Subcutaneous abdominal adipose tissue (tissue), 5 donors: Measurements from ENCODE around the gene DCP1A.
A peak's percentile ranks its signal among the peaks of the same experiment; 100 is the strongest.
"Not testable (repeated sequence)": the region's sequence is repeated elsewhere in the genome, so short reads cannot be mapped to it uniquely, and the experiment has no call there.

Experiments used
- H3K27ac ChIP-seq: one replicate; pipeline ENCODE4 v1.7.0; 2013; ENCODE audit warnings: low read depth, mild to moderate bottlenecking, inconsistent platforms, low read length, moderate library complexity
- H3K27me3 ChIP-seq, 5 donors: one replicate each; pipeline ENCODE4 v1.7.0; 2013; ENCODE audit warnings: low read length in 5 of 5, inconsistent platforms in 1 of 5; ENCODE audit not compliant: control insufficient read depth in 5 of 5, insufficient read depth in 4 of 5
- H3K36me3 ChIP-seq, 5 donors: one replicate each; pipeline ENCODE4 v1.7.0; 2013; ENCODE audit warnings: low read length in 5 of 5; ENCODE audit not compliant: control insufficient read depth in 5 of 5, insufficient read depth in 5 of 5
- H3K4me1 ChIP-seq, 5 donors: one replicate each; pipeline ENCODE4 v1.7.0; 2013; ENCODE audit warnings: low read length in 5 of 5, mild to moderate bottlenecking in 3 of 5, moderate library complexity in 1 of 5; ENCODE audit not compliant: control insufficient read depth in 5 of 5, insufficient read depth in 5 of 5
- H3K4me3 ChIP-seq, 5 donors: one replicate each; pipeline ENCODE4 v1.7.0; 2013; ENCODE audit warnings: low read length in 5 of 5, low read depth in 1 of 5
- H3K9ac ChIP-seq, 5 donors: one replicate each; pipeline ENCODE4 v1.7.0; 2013; ENCODE audit warnings: low read length in 5 of 5, mild to moderate bottlenecking in 4 of 5, moderate library complexity in 3 of 5
- H3K9me3 ChIP-seq, 5 donors: one replicate each; pipeline ENCODE4 v1.7.0; 2013; ENCODE audit warnings: low read length in 5 of 5; ENCODE audit not compliant: control insufficient read depth in 5 of 5
- donor health status: healthy.
- donor health status: healthy.
- donor health status: healthy.
- donor health status: healthy.
- donor health status: healthy.

DCP1A gene

DNA sequence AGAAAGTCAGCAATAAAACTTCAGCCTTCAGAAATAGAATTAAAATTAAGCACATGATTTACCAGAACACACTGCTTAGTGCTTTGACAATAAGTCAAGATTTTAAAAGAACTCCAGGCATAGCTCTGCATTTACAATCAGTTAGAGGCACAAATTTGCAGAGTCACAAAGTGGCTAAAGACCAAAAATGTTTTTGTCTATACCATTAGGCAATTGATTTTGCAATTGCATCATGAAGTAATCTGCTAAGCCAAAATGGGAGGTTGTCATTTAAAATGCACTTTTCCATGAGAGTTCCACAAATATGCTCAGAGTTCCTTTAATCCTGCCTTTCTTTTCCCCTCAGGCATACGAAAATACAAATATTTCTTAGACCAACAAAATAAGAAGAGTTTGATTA is 10.1 kb upstream of the DCP1A start:
- no peak overlapping the region for H3K9ac ChIP-seq
- H3K9me3 ChIP-seq: no peaks in the 10 kb centered on the region
- no peaks in the 10 kb centered on the region for H3K36me3 ChIP-seq
- H3K4me3 ChIP-seq: no peak overlapping the region
- H3K4me1 ChIP-seq: peaks cover 0 to 12% (median 0%) of the 10 kb centered on the region in 5 donors
- H3K27ac ChIP-seq: no peak overlapping the region
- H3K27me3 ChIP-seq: no peaks in the 10 kb centered on the region

- Histone ChIP-seq H3K9me3 (no peaks in the 10 kb centered on the region), H3K4me3 (no peak overlapping the region), H3K36me3 (no peaks in the 10 kb centered on the region), H3K4me1 (peaks cover 0 to 15% (median 7%) of the 10 kb centered on the region in 5 donors), H3K9ac (no peak overlapping the region), H3K27me3 (no peaks in the 10 kb centered on the region), H3K27ac (no peak overlapping the region)
Measured at GRCh38 chr3:53354945-53355498, 7.7 kb upstream of the DCP1A start.

DNA sequence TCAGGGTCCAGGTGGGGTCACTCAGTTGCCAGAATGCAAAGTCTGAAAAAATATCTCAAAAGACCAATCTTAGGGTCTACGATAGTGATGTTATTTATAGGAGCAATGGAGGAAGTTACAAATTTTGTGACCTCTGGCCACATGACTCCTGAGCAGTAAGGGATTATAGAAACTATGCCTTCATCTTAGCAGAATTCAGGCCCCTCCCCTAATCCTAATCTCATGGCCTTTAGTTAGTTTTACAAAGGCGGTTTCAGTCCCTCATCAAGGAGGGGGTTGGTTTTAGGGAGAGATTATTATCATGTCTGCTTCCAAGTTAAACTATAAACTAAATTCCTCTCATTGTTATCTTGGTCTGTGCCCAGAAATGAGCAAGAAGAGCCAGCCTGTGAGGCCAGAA is 5.9 kb upstream of the DCP1A start:
- Histone ChIP-seq H3K27ac (no peak overlapping the region), H3K9ac (no peak overlapping the region), H3K27me3 (no peaks in the 10 kb centered on the region), H3K4me1 (peaks cover 0 to 16% (median 8%) of the 10 kb centered on the region in 5 donors), H3K36me3 (no peaks in the 10 kb centered on the region), H3K4me3 (no peak overlapping the region), H3K9me3 (no peaks in the 10 kb centered on the region)

- Histone ChIP-seq H3K9me3 (no peaks in the 10 kb centered on the region), H3K27me3 (no peaks in the 10 kb centered on the region), H3K9ac (no peak overlapping the region), H3K4me3 (no peak overlapping the region), H3K4me1 (peaks cover 3 to 21% (median 17%) of the 10 kb centered on the region in 5 donors), H3K36me3 (no peaks in the 10 kb centered on the region), H3K27ac (no peak overlapping the region)
Measured at GRCh38 chr3:53350652-53351051, 3.3 kb upstream of the DCP1A start.

- H3K9me3 ChIP-seq, H3K36me3 ChIP-seq, H3K27me3 ChIP-seq: not testable (repeated sequence)
- Histone ChIP-seq H3K4me3 (peak overlapping the region; percentile 78 to 99 (median 96)), H3K9ac (peak overlapping the region; percentile 68 to 99 (median 95)), H3K27ac (peak overlapping the region; percentile 98), H3K4me1 (peaks cover 3 to 36% (median 28%) of the 10 kb centered on the region in 5 donors)
Measured at GRCh38 chr3:53348118-53348517, 775 bp upstream of the DCP1A start.

DNA sequence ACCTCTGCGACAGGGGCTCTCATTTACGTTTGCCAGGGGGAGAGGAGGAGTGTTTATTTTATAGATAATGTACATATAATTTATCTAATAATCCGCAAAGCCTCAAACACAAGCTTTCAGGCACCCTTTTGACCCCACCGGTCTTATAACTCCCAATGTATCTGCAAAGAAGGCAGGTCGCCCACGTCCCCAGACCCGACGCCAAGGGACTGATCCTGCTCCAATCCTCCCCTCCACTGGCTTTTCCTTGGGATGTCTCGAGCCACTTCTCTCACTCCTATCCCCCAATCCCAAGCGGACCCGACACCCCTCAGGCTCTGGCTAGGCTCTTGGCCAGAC is 452 bp downstream of the DCP1A start:
- H3K27me3 ChIP-seq: no peaks in the 10 kb centered on the region
- peak overlapping the region; percentile 94 to 99 (median 97) for H3K4me3 ChIP-seq

DNA sequence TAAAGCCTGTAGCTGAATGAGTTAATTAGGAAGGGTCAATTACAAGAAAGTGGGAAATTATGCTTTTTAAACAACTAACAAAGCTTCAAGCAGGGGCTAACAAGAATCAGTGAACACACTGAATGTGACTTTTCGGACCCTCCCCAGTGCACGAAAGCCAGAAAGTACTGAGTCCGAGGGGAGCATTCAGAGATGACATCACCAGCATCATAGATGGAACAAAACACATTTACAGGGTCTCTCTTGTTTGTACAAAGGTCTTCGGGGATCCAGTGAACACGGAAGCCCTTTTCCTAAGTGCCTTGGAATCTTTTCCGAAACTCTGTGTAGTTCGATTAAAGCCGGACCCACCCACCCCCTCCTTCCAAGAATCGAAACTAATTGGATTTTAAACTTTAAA is 829 bp downstream of the DCP1A start:
- Histone ChIP-seq H3K9ac (peak overlapping the region; percentile 77 to 99 (median 96)), H3K4me1 (peaks cover 3 to 42% (median 35%) of the 10 kb centered on the region in 5 donors), H3K4me3 (peak overlapping the region; percentile 94 to 99 (median 97)), H3K27me3 (no peaks in the 10 kb centered on the region), H3K9me3 (no peaks in the 10 kb centered on the region), H3K27ac (peak overlapping the region; percentile 98), H3K36me3 (peaks cover 5 to 18% (median 11%) of the 10 kb centered on the region in 5 donors)

More for the DNA sequence above, 452 bp downstream of the DCP1A start:
- H3K36me3 ChIP-seq: peaks cover 5 to 15% (median 9%) of the 10 kb centered on the region in 5 donors
- peak overlapping the region; percentile 77 to 99 (median 96) for H3K9ac ChIP-seq
- H3K9me3 ChIP-seq: no peaks in the 10 kb centered on the region
- peak overlapping the region; percentile 98 for H3K27ac ChIP-seq
- H3K4me1 ChIP-seq: peaks cover 3 to 42% (median 35%) of the 10 kb centered on the region in 5 donors

- no peak overlapping the region for H3K4me3 ChIP-seq
- peak overlapping the region in 2 of 5 donors; percentile 19 to 53 for H3K9ac ChIP-seq
- peaks cover 3 to 39% (median 34%) of the 10 kb centered on the region in 5 donors for H3K4me1 ChIP-seq
- peaks cover 12 to 44% (median 31%) of the 10 kb centered on the region in 5 donors for H3K36me3 ChIP-seq
- no peaks in the 10 kb centered on the region for H3K9me3 ChIP-seq
- H3K27ac ChIP-seq: peak overlapping the region; percentile 4
- H3K27me3 ChIP-seq: no peaks in the 10 kb centered on the region
Measured at GRCh38 chr3:53342353-53342752, 5.0 kb downstream of the DCP1A start.

- peaks cover 15 to 52% (median 30%) of the 10 kb centered on the region in 5 donors for H3K36me3 ChIP-seq
- no peak overlapping the region for H3K27ac ChIP-seq
Measured at GRCh38 chr3:53337167-53337940, 10.0 kb downstream of the DCP1A start.

GRCh38 chr3:53334742-53335141 is 12.6 kb downstream of the DCP1A start:
- H3K27me3 ChIP-seq: no peaks in the 10 kb centered on the region

More at GRCh38 chr3:53337167-53337940, 10.0 kb downstream of the DCP1A start:
- H3K9me3 ChIP-seq: no peaks in the 10 kb centered on the region
- no peak overlapping the region for H3K9ac ChIP-seq
- no peaks in the 10 kb centered on the region for H3K27me3 ChIP-seq
- no peak overlapping the region for H3K4me3 ChIP-seq
- H3K4me1 ChIP-seq: peaks cover 0 to 11% (median 4%) of the 10 kb centered on the region in 5 donors

More at GRCh38 chr3:53334742-53335141, 12.6 kb downstream of the DCP1A start:
- H3K36me3 ChIP-seq: peaks cover 17 to 38% (median 23%) of the 10 kb centered on the region in 5 donors
- H3K9me3 ChIP-seq: no peaks in the 10 kb centered on the region
- H3K4me1 ChIP-seq: peaks cover 0 to 9% (median 2%) of the 10 kb centered on the region in 5 donors
- H3K4me3 ChIP-seq: no peak overlapping the region
- H3K9ac ChIP-seq: no peak overlapping the region
- no peak overlapping the region for H3K27ac ChIP-seq
